GM12874 (cell line): ENCODE measurements around the gene PRXL2B.

Experiments used
- CTCF ChIP-seq: IDR thresholded peaks from 2 replicates; pipeline ENCODE4 v1.5.1; 2011; ENCODE audit warnings: low read depth, mild to moderate bottlenecking, control low read depth, low read length, moderate library complexity; ENCODE audit not compliant: insufficient read depth

The PRXL2B gene

DNA sequence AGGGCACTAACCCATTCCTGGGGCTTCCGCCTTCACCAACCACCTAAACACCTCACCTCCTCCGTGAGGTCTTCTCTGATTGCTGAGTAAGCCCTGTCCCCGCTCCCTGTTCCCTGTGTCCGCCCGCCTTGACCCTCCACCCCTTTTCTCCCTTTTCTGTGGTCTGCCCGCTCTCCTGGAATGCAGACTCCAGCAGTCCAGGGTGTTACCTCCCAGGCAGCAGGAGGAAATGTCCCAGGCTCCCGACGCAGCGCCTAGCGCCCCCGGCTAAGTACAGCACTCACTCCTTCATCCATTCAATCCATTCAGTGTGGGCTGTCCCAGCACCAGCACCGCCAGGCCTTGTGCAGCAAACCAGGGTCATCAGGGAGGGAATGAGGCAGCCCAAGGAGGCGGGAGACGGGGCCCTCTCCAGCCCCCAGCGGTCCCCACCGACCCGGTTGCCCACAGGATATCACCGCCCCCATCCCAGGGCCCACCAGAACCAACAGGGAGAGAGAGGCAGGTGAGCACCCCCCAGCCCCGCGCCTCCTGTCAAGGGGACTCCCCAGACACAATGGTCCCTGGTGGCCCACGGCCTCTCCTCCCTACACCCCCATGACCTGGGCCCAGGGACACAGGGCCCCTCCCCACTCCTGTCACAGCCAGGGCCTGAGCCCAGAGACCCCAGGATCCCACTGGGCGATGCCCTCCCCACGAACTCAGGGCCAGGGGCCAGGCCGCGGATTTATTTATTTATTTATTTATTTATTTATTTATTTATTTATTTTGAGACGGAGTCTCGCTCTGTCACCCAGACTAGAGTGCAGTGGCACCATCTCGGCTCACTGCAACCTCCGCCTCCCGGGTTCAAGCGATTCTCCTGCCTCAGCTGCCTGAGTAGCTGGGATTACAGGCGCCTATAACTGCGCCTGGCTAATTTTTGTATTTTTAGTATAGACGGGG lies 20.2 kb upstream of the PRXL2B start:
- no peak for TF ChIP-seq CTCF

GRCh38 chr1:2567083-2567679 lies 19.4 kb upstream of the PRXL2B start:
- no peak for TF ChIP-seq CTCF

DNA sequence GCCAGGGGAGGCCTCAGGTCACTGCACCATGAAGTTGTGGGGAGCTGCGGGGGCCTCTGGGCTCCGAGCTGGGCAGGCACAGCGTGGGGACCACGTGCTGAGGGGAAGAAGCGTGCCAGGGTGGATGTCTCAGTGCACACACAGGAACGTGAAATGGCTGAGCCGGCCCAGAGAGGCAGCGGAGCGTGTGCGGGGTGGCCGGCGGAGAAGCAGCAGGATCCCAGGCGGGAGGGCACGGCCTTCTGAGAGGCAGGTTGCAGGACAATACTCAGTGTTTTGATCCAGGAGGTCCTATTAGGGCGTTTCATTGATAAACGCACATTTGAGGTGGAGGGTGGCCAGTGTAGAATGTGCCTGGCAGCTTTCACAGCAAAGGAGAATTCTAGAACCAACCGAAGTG lies 17.5 kb upstream of the PRXL2B start:
- no peak for TF ChIP-seq CTCF

DNA sequence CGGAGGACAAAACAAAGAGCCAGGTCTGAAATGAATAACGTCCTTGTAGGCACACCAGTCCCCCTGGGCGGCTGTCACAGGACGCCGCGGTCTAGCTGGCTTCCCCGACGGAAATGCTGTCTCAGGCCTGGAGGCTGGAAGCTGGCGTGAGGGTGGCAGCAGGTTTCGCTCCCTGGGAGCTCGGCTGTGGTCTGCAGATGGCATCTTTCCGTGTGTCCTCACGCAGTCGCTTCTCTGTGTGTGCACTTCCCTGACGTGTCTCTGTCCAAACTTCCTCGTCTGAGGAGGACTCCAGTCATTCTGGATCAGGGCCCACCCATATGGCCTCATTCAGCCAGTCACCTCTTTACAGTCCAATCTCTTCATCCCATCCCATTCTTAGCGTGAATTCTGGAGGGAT lies 16.2 kb upstream of the PRXL2B start:
- no peak for TF ChIP-seq CTCF

- TF ChIP-seq CTCF, result no peak
Observed at GRCh38 chr1:2571348-2571747, 15.2 kb upstream of the PRXL2B start.

- TF ChIP-seq CTCF, result no peak
Observed at GRCh38 chr1:2573250-2573920, 13.2 kb upstream of the PRXL2B start.

DNA sequence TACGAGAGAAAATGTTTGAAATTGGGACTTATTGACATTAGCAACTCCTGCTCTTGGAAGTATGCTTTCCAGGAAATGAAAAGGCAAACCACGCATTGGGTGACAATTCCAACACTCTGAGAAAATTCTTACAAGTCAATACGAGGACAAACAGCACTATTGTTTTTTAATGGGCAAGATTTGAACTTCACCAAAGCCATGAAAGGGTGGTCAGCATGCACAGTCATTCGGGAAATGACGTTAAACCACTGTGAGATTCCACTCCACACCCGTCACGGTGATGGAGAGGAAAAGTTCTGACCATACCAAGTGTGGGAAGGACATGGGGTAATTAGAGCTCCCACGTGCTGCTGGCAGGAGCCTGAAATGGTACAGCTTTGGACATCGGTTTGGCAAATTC lies 12.2 kb upstream of the PRXL2B start:
- TF ChIP-seq CTCF, result no peak
